HUES64 (cell line): ENCODE results near the gene LRRC10B.
"Not testable (repeated sequence)": the region's sequence is repeated elsewhere in the genome, so short reads cannot be mapped to it uniquely, and the experiment has no call there.

Experiments used
- H3K27ac ChIP-seq: 2 replicates; pipeline ENCODE4 v1.7.0; 2013; ENCODE audit warnings: low read depth, low read length, inconsistent platforms
- H3K27me3 ChIP-seq: 2 replicates; pipeline ENCODE4 v1.6.1; 2013; ENCODE audit warnings: mild to moderate bottlenecking, low read length; ENCODE audit not compliant: insufficient read depth
- H3K36me3 ChIP-seq: 2 replicates; pipeline ENCODE4 v1.6.1; 2013; ENCODE audit warnings: mild to moderate bottlenecking, low read length; ENCODE audit not compliant: insufficient read depth
- H3K4me1 ChIP-seq: 2 replicates; pipeline ENCODE4 v1.6.1; 2013; ENCODE audit warnings: mild to moderate bottlenecking, low read length, moderate library complexity; ENCODE audit not compliant: insufficient read depth
- H3K4me3 ChIP-seq: 2 replicates; pipeline ENCODE4 v1.5.1; 2013; ENCODE audit warnings: mild to moderate bottlenecking, low read length, moderate library complexity
- H3K9ac ChIP-seq: 2 replicates; pipeline ENCODE4 v1.6.1; 2013; ENCODE audit warnings: mild to moderate bottlenecking, low read depth, low read length
- H3K9me3 ChIP-seq: 2 replicates; pipeline ENCODE4 v1.6.1; 2013; ENCODE audit warnings: low read depth, low read length; ENCODE audit not compliant: insufficient read depth
- WGBS: fragments of 150-250, 120-280 bp; methylation state at CpG from one replicate; pipeline ENCODE4 v1.1.7; 2013; ENCODE audit warnings: missing lambda C conversion rate; 5-methylcytosine and 5-hydroxymethylcytosine counted together

Gene LRRC10B

GRCh38 chr11:61477126-61477525 lies 31.4 kb upstream of the LRRC10B start:
- no peak overlapping the region for H3K9ac ChIP-seq
- 80% methylated on average over 8 of the region's 8 CpGs for WGBS

GRCh38 chr11:61477727-61478148 lies 30.8 kb upstream of the LRRC10B start:
- Histone ChIP-seq H3K36me3 (no peaks in the 10 kb centered on the region), H3K27ac (no peak overlapping the region), H3K9me3 (no peaks in the 10 kb centered on the region), H3K4me3 (no peak overlapping the region), H3K27me3 (no peaks in the 10 kb centered on the region), H3K9ac (no peak overlapping the region), H3K4me1 (peaks cover 10% of the 10 kb centered on the region)
- WGBS = 9% methylated on average over 18 of the region's 18 CpGs

More at GRCh38 chr11:61477126-61477525, 31.4 kb upstream of the LRRC10B start:
- H3K4me1 ChIP-seq = peaks cover 9% of the 10 kb centered on the region
- H3K27me3 ChIP-seq = no peaks in the 10 kb centered on the region
- no peaks in the 10 kb centered on the region for H3K36me3 ChIP-seq
- no peak overlapping the region for H3K27ac ChIP-seq
- H3K9me3 ChIP-seq = no peaks in the 10 kb centered on the region
- H3K4me3 ChIP-seq = no peak overlapping the region

- H3K9me3 ChIP-seq, H3K27ac ChIP-seq, H3K27me3 ChIP-seq, H3K4me3 ChIP-seq, H3K36me3 ChIP-seq, H3K9ac ChIP-seq: not testable (repeated sequence)
- 94% methylated on average over 11 of the region's 11 CpGs for WGBS
- peaks cover 12% of the 10 kb centered on the region for H3K4me1 ChIP-seq
Measured at GRCh38 chr11:61479360-61480058, 29.0 kb upstream of the LRRC10B start.

GRCh38 chr11:61480261-61480993 lies 28.1 kb upstream of the LRRC10B start:
- WGBS = 88% methylated on average over 15 of the region's 15 CpGs
- H3K36me3 ChIP-seq = no peaks in the 10 kb centered on the region
- H3K4me1 ChIP-seq = peaks cover 12% of the 10 kb centered on the region
- no peak overlapping the region for H3K4me3 ChIP-seq
- H3K27me3 ChIP-seq = no peaks in the 10 kb centered on the region
- no peak overlapping the region for H3K27ac ChIP-seq
- H3K9me3 ChIP-seq = no peaks in the 10 kb centered on the region
- H3K9ac ChIP-seq = no peak overlapping the region

GRCh38 chr11:61480994-61481335 lies 27.6 kb upstream of the LRRC10B start:
- 23% methylated on average over 7 of the region's 7 CpGs for WGBS
- no peaks in the 10 kb centered on the region for H3K27me3 ChIP-seq

GRCh38 chr11:61481806-61482205 lies 26.7 kb upstream of the LRRC10B start:
- 80% methylated on average over 10 of the region's 10 CpGs for WGBS
- Histone ChIP-seq H3K9me3 (no peaks in the 10 kb centered on the region), H3K9ac (no peak overlapping the region), H3K4me1 (peaks cover 12% of the 10 kb centered on the region), H3K4me3 (no peak overlapping the region), H3K27me3 (no peaks in the 10 kb centered on the region), H3K36me3 (no peaks in the 10 kb centered on the region), H3K27ac (no peak overlapping the region)

More at GRCh38 chr11:61480994-61481335, 27.6 kb upstream of the LRRC10B start:
- H3K4me1 ChIP-seq = peaks cover 12% of the 10 kb centered on the region
- no peak overlapping the region for H3K4me3 ChIP-seq
- no peak overlapping the region for H3K9ac ChIP-seq
- no peaks in the 10 kb centered on the region for H3K9me3 ChIP-seq
- H3K27ac ChIP-seq = no peak overlapping the region
- H3K36me3 ChIP-seq = no peaks in the 10 kb centered on the region

GRCh38 chr11:61482513-61482912 lies 26.0 kb upstream of the LRRC10B start:
- H3K9ac ChIP-seq = no peak overlapping the region
- no peak overlapping the region for H3K4me3 ChIP-seq
- H3K27ac ChIP-seq = no peak overlapping the region
- 42% methylated on average over 7 of the region's 7 CpGs for WGBS
- H3K27me3 ChIP-seq = no peaks in the 10 kb centered on the region
- no peaks in the 10 kb centered on the region for H3K9me3 ChIP-seq
- no peaks in the 10 kb centered on the region for H3K36me3 ChIP-seq
- H3K4me1 ChIP-seq = peaks cover 12% of the 10 kb centered on the region

- H3K4me3 ChIP-seq = no peak overlapping the region
- no peak overlapping the region for H3K27ac ChIP-seq
- H3K4me1 ChIP-seq = peaks cover 24% of the 10 kb centered on the region
- H3K27me3 ChIP-seq = no peaks in the 10 kb centered on the region
- no peak overlapping the region for H3K9ac ChIP-seq
- no peaks in the 10 kb centered on the region for H3K36me3 ChIP-seq
- no peaks in the 10 kb centered on the region for H3K9me3 ChIP-seq
- 74% methylated on average over 11 of the region's 11 CpGs for WGBS
Measured at GRCh38 chr11:61484541-61484940, 24.0 kb upstream of the LRRC10B start.

GRCh38 chr11:61485080-61485479 lies 23.5 kb upstream of the LRRC10B start:
- H3K9ac ChIP-seq = no peak overlapping the region
- WGBS = 95% methylated on average over 11 of the region's 11 CpGs
- peaks cover 28% of the 10 kb centered on the region for H3K4me1 ChIP-seq
- H3K36me3 ChIP-seq = no peaks in the 10 kb centered on the region
- H3K9me3 ChIP-seq = no peaks in the 10 kb centered on the region
- no peaks in the 10 kb centered on the region for H3K27me3 ChIP-seq
- H3K27ac ChIP-seq = no peak overlapping the region
- H3K4me3 ChIP-seq = no peak overlapping the region

- no peak overlapping the region for H3K4me3 ChIP-seq
- 88% methylated on average over 6 of the region's 6 CpGs for WGBS
- H3K9ac ChIP-seq = no peak overlapping the region
- H3K27me3 ChIP-seq = no peaks in the 10 kb centered on the region
- no peaks in the 10 kb centered on the region for H3K9me3 ChIP-seq
- H3K27ac ChIP-seq = no peak overlapping the region
- peaks cover 27% of the 10 kb centered on the region for H3K4me1 ChIP-seq
- H3K36me3 ChIP-seq = no peaks in the 10 kb centered on the region
Measured at GRCh38 chr11:61486011-61486620, 22.4 kb upstream of the LRRC10B start.

GRCh38 chr11:61486779-61487178 lies 21.8 kb upstream of the LRRC10B start:
- H3K9me3 ChIP-seq = no peaks in the 10 kb centered on the region
- H3K27ac ChIP-seq = no peak overlapping the region
- no peaks in the 10 kb centered on the region for H3K36me3 ChIP-seq
- H3K4me3 ChIP-seq = no peak overlapping the region
- no peaks in the 10 kb centered on the region for H3K27me3 ChIP-seq
- WGBS = 73% methylated on average over 5 of the region's 5 CpGs
- H3K9ac ChIP-seq = no peak overlapping the region
- peaks cover 21% of the 10 kb centered on the region for H3K4me1 ChIP-seq
